ENCODE data around the gene NEK1.

NEK1 gene

GRCh38 chr4:169361756-169362155 is 250.6 kb downstream of the NEK1 start:
- no peak for DNase-seq

DNA sequence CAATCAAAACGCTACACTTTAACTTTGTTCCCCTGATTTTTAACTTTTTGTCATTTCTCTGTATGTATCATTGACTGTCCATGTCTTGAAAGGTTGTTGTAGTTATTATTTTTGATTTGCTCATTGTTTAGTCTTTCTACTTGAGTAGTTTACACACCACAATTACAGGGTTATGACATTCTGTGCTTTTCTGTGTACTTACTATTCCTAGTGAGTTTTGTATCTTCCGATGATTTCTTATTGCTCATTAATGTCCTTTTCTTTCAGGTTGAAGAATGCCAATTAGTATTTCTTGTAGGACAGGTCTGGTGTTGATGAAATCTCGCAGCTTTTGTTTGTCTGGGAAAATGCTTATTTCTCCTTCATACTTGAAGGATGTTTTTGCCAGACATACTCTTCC is 252.4 kb downstream of the NEK1 start:
- DNase-seq: no peak

GRCh38 chr4:169352360-169352759 is 260.0 kb downstream of the NEK1 start:
- no peak for DNase-seq

DNA sequence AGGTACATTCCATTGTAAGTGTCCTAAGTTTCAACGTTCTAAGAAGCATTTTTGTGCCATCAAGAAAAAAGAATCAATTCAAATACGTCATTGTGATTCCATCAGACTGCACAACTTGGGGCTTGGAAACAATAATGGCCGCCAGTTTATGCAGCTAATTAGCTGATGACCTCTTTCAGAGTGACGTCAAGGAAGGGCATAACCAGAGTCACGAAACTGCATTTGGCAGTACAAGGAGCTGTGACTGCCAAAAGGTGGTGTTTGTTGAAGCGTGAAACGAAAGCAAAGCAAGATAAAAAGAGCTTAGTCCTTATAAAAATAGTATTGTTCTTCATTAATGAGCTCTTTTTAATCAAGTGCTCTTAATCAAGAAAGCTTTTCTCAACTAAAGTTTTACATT is 260.5 kb downstream of the NEK1 start:
- no peak for DNase-seq

- DNase-seq: no peak
These were observed 263.8 kb downstream of the NEK1 start for GRCh38 chr4:169348541-169348940.

DNA sequence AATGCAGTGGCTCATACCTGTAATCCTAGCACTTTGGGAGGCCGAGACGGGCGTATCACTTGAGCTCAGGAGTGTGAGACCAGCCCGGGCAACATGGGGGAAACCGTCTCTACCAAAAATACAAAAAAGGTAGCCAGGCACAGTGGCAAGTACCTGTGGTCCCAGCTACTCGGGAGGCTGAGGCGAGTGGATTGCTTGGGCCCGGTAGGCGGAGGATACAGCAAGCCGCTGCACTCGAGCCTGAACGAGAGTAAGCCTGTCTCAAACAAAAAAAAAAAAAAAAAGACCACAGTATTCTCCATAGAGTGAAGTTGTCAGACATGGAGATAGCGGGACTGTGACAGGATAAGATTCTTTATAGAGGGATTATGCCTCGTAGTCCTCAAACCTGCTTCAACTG is 265.5 kb downstream of the NEK1 start:
- DNase-seq: no peak

DNA sequence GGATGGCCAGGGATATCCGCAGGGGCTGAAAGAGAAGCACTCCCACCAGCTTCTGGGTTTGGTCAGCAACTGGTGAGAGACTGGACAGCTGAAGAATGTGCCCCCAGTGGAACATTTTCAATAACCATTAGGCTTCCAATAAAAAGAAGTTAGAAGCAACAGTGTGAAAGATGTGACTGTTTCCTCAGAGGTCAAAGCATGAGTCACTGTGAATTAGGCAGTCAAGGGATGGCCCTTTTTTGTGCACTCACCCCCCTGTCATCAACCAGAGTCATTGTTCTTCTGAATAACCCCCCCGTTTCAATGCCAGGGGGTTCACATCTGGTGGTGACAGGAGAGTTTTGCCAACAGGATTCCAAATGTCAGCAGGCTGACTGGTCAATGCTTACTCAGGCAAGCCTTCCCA is 267.1 kb downstream of the NEK1 start:
- DNase-seq: no peak

Data from stimulated activated CD4-positive, alpha-beta T cell treated with anti-CD3 and anti-CD28 coated beads, Interleukin-2, amount 100 ng/mL, for 48 hours (primary cell).